ENCODE data around the gene PHTF2.
"Not testable (repeated sequence)": the region's sequence is repeated elsewhere in the genome, so short reads cannot be mapped to it uniquely, and the experiment has no call there.

PHTF2 gene

GRCh38 chr7:77944183-77945182 is 145.9 kb downstream of the PHTF2 start:
- no peak for DNase-seq

DNA sequence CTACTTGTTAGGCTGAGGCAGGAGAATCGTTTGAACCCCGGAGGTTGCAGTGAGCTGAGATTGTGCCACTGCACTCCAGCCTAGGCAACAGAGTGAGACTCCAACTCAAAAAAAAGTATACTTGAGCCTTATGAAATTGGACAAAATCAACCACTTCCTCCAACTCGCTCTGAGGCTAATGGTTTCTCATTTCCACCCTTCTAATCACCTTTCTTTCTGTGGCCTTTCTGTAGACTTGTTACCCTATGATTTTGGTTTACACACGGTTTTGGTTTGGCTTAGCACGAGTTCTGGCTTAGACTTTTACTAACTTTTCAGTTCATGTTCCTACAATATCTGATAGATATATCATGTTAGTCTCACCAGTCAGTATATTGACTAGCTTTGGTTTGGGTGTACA is 152.0 kb downstream of the PHTF2 start:
- DNase-seq: no peak

GRCh38 chr7:77954773-77955555 is 156.4 kb downstream of the PHTF2 start:
- DNase-seq: peak; percentile 12

GRCh38 chr7:77958436-77958835 is 159.9 kb downstream of the PHTF2 start:
- DNase-seq: no peak

- no peak for DNase-seq
These were observed 160.5 kb downstream of the PHTF2 start for GRCh38 chr7:77959080-77959479.

- peak; percentile 32 for DNase-seq
These were observed 161.8 kb downstream of the PHTF2 start for GRCh38 chr7:77960336-77960735.

DNA sequence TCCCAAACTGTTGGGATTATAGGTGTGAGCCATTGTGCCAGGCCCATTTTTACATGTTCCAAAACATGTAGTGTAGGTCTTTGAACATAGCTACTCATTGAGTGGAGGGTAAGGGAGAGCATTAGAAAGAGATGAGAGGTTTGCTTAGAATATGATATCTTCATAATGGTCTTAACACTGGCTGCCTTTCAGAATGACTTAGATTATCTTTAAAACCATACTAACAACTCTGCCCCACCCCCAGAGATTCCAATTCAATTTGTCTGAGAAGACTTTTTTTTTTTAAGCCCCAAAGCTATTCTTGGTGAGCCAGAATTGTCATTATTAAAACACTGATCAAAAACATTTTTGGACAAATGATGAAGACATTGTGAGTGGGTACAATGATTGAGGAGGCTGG is 168.9 kb downstream of the PHTF2 start:
- DNase-seq: no peak

DNA sequence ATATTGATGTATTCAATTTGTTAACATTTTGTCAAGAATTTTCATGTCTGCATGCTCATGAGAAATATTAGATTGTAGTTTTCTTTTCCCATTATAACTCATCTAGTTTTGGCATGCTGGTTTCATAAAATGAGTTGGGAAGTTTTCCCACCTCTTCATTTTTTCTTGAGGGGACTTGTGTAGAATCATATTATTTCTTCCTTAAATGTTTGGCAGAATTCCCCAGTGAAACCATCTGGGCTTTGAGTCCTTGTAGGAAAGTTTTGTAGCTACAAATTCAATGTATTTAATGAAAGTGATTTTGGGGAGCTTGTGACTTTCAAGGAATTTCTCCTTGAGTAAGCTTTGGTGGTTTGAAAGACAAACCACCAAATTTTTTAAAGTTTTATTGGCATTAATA is 173.2 kb downstream of the PHTF2 start:
- no peak for DNase-seq

DNA sequence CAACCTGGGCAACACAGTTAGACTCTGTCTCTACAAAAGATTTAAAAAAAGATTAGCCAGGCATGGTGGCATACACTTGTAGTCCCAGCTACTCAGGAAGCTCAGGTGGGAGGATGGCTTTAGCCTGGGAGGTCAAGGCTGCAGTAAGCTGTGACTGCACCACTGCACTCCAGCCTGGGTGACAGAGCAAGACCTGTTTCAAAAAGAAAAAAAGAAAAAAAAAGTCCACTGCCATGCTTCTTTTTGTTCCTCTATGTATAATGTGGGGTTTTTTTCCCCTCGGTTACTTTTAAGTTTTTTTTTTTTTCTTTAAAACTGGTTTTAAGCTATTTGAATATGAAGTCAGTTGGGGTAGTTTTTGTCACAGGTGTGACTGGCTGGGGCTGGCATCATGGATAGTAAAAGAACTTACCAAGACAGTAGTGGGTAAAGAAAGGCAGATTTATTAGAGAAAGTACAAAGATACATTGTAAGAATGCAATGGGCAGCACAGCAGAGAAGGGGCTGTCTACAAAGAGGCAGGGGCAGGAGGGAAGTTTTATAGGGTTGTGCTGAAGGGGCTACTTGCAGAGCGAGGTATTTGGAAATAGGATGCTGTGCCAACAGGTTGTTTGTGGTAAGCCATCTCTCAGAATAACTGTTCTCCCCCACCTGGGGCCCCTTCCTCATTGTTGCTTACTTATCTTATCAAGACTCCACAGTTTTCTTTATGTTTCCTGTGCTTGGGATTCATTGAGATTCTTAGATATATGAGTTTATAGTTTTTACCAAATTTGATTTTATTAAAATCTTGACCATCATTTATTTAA is 177.3 kb downstream of the PHTF2 start:
- no peak for DNase-seq

DNA sequence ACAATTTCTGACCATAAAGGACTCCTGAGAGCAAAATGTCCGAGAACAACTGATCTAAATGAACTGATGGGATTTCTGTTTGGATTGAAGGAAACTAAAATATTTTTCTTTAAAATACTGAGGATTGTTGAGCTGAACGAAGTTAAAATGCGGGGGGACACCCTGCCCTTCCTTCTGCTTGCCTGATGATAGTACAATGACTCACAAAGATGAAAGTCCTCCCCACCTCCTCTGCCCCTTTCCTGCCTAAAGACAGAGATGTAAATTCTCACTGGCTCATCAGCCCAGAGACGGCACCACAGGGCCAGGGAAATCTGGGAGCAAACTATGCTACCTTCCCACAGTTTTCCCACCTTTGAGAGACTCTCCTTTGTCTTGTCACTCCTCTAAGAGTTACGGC is 180.6 kb downstream of the PHTF2 start:
- no peak for DNase-seq

DNA sequence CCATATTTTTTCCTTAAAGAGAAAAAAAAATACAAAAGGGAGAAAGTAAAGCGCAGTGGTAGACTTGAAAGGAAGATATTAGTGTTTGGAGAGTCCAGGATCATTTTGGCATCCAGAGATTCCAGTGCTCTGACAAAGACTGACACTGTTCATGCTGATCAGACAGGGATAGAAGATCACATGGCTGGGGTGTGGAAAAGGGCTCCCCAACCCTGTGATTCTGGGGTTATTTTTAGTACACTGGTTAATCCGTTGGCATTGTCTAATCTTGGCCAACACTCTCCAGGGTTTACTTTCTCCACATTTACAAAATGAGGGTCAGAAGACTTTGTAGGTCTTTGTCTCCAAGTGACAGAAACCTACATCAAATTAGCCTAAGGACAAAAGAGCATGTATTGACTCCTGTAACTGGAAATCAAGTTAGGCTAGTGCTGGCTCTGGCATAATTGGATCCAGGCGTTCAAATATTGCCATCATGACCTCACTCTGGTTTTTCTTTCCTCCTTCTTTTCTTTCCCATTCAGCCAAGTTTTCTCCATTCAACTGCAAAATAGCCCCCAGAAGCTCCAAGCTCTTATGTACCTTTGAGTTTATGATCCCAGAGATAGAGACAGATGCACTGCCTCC is 181.6 kb downstream of the PHTF2 start:
- DNase-seq: no peak

DNA sequence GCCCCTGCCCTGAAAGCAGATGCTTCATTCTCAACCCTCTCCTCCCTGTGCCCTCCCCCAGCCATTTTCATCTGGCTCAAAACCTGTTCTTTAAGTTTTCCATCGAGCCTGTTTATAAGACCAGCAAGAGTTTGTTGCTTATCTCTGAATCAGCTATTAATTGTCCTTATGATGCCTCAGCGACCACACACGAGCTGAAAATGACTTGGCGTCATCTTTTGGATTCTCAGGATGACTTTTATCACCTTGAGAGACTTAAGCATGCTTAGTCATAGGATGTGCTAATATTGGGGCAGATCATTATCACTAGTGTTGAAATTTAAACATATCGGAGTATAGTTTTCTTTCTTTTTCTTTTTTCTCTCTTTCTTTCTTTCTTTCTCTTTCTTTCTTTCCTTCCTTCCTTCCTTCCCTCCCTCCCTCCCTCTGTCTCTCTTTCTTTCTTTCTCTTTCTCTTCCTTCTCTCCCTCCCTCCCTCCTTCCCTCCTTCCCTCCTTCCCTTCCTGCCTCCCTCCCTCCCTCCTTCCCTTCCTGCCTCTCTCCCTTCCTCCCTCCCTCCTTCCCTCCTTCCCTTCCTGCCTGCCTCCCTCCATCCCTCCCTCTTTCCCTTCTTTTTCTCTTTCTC is 184.5 kb downstream of the PHTF2 start:
- no peak for DNase-seq

DNA sequence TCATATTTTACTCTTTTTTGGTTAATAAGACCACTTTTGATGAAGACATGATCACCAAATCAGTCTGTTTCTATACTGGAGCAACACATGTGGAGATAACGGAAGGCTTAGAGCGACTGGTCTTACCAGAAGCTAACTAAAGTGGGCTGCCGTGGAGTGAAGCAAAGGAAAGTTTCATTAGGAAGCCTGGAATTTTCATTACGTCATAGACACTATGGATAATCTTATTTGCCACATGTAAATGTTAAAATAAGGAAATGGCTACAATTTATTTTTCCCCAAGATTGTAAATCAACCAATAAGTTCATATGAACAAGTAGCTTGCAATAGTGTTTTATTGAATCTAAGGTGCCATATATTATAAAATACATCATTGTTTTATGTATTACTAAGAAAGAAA is 185.4 kb downstream of the PHTF2 start:
- no peak for DNase-seq

- no peak for DNase-seq
These were observed 186.8 kb downstream of the PHTF2 start for GRCh38 chr7:77985232-77985973.

DNA sequence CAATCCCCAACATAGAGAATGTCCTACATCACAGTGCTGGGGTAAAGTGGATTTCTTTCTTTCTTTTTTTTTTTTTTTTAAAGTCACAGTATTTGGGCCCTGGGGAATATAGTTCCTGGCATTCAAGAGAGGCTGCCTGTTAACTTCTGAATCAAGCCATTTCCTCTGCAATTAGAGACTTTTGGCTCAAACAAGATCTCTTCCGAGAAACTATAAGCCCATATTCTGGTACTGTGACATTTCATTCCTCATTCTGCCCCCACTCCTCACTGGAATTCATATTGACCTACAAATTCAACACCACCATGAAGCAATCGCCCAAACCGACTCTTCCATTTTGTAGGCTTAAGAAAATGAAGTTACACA is 187.4 kb downstream of the PHTF2 start:
- no peak for DNase-seq

DNA sequence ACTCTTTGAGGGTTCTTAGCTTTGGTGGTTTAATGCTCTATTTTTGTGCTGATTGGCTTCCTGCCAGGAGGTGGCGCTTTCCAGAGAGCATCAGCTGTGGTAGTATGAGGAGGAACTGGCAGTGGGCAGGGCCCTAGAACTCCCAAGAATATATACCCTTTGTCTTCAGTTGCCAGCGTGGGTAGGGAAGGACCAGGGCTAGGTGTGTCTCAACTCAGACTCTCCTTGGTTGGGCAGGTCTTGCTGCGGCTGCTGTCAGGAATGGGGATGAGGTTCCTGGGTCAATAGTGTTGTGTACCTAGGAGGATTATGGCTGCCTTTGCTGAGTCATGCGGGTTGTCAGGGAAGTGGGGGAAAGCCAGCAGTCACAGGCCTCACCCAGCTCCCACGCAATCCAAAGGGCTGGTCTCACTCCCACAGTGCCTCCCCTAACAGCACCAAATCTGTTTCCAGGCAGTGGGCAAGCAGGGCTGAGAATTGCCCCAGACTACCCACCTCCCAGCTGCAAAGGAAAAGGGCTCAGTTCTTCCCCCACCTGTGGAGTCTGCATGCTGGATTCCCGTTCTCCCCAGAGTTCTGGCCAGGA is 191.5 kb downstream of the PHTF2 start:
- DNase-seq: peak; percentile 31

DNA sequence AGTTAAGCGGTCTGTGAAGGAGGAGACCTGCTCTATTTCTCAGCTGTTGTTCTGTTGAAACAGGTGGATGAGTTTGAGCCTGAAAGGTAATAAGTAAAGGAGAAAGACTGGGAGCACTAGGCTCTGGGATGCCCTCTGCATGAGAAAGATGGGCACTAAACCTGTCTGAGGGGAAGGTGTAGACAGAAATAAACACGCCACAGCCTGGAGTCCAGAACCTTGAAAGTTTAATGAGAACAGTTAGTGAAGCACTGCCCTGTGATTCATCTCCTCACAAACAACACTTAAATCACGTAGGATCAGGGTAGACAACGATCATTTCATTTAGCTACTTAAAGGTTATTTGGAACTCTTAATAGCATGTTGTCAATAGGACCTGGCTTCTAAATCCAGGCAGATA is 193.1 kb downstream of the PHTF2 start:
- peak; percentile 16 for DNase-seq

GRCh38 chr7:77993838-77994237 is 195.3 kb downstream of the PHTF2 start:
- DNase-seq: peak; percentile 20

DNA sequence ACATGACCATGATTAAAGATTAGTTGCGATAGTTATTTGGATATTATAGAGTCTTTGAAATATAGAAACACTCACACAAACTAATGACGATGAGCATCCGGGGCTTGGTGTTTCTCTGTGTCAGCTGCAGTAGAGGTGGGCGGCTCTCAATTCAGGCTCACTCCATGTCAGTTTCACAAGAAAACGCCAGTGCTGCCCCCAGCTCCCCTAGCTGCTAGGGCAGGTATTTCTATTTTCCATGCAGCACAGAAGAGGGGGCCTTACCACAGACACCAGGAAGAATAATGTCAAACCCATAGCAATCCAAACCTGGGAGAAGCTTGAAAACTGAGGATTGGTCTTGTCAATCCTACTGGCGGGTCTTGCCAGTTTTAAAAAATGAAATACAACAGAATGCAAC is 197.1 kb downstream of the PHTF2 start:
- DNase-seq: peak; percentile 39

- DNase-seq: not testable (repeated sequence)
These were observed 200.6 kb downstream of the PHTF2 start for GRCh38 chr7:77999168-77999567.

DNA sequence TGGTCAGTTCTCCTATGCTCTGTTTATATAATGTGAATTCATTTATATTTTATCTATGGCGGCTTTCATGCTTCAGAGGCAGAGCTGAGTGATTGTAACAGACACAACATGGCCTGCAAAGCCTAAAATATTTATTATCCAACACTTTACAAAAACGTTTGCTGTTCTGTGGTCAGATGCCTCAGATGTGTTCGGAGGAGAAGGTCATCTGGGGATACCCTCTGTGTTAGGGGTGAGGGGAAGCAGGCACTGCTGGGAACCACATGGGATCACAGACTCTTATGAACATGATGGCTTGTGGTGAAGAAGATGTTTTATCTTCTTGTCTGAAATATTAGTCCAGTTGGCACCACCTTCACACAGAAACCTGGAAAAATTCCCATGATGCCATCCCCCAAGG is 203.4 kb downstream of the PHTF2 start:
- DNase-seq: no peak
